Keratinocyte (primary cell): ENCODE data around the gene AGPAT2. TPM values are rescaled to one million over a fixed set of nuclear protein-coding genes. Genes with fewer than 3 reads are reported as not detected.

Experiments
- DNase-seq: peaks from one replicate; pipeline ENCODE4 v3.0.0-alpha.2; 2011; ENCODE audit warnings: low read depth, missing footprints, low spot score
- FAIRE-seq: peaks from 2 replicates; lab custom pipeline; 2011; peaks lifted over from hg19 to GRCh38; lab: Jason Lieb, UNC
- H2AFZ ChIP-seq: 2 replicates; pipeline ENCODE4 v1.6.0; 2012; ENCODE audit warnings: low read length, control low read depth, inconsistent platforms; ENCODE audit not compliant: control insufficient read depth
- H3K27ac ChIP-seq: 2 replicates; pipeline ENCODE4 v1.5.1; 2011; ENCODE audit warnings: low read length; ENCODE audit not compliant: control insufficient read depth, insufficient read depth
- H3K27me3 ChIP-seq: 3 replicates; pipeline ENCODE4 v1.6.0; 2011; ENCODE audit warnings: low read length; ENCODE audit not compliant: control insufficient read depth, insufficient read depth; ENCODE audit errors: extremely low read depth
- H3K36me3 ChIP-seq, 2 experiments: 2 replicates in 1 of 2; 3 replicates in 1 of 2; pipeline ENCODE4 v1.5.1; 2011; ENCODE audit warnings: low read length in 2 of 2, mild to moderate bottlenecking in 1 of 2; ENCODE audit not compliant: control insufficient read depth in 2 of 2, insufficient read depth in 2 of 2; ENCODE audit errors: extremely low read depth in 1 of 2
- H3K4me1 ChIP-seq: 3 replicates; pipeline ENCODE4 v1.5.1; 2011; ENCODE audit warnings: low read length; ENCODE audit not compliant: control insufficient read depth, insufficient read depth; ENCODE audit errors: extremely low read depth
- H3K4me2 ChIP-seq: 3 replicates; pipeline ENCODE4 v1.6.0; 2011; ENCODE audit warnings: low read depth, low read length; ENCODE audit not compliant: control insufficient read depth, insufficient read depth; ENCODE audit errors: extremely low read depth
- H3K4me3 ChIP-seq, 3 experiments: fragments of 200-600 bp in 1 of 3; sonication (generic) in 1 of 3; 2 replicates in 2 of 3; 3 replicates in 1 of 3; pipeline ENCODE4 v1.5.1; 2011 to 2016; ENCODE audit warnings: low read length in 3 of 3, mild to moderate bottlenecking in 3 of 3, control low read depth in 2 of 3, inconsistent platforms in 1 of 3, low read depth in 1 of 3, mixed read lengths in 1 of 3, mixed run types in 1 of 3, moderate library complexity in 1 of 3; ENCODE audit not compliant: control insufficient read depth in 2 of 3, insufficient read depth in 2 of 3; ENCODE audit errors: extremely low read depth in 1 of 3
- H3K79me2 ChIP-seq: 2 replicates; pipeline ENCODE4 v1.6.0; 2012; ENCODE audit warnings: low read length; ENCODE audit not compliant: control insufficient read depth, insufficient read depth
- H3K9ac ChIP-seq: 3 replicates; pipeline ENCODE4 v1.6.0; 2011; ENCODE audit warnings: low read length; ENCODE audit not compliant: control insufficient read depth, insufficient read depth; ENCODE audit errors: extremely low read depth
- H3K9me1 ChIP-seq: 3 replicates; pipeline ENCODE4 v1.6.0; 2011; ENCODE audit warnings: low read length; ENCODE audit not compliant: control insufficient read depth, insufficient read depth; ENCODE audit errors: extremely low read depth
- H3K9me3 ChIP-seq: 2 replicates; pipeline ENCODE4 v1.5.1; 2012; ENCODE audit warnings: low read depth, low read length; ENCODE audit not compliant: control insufficient read depth
- H4K20me1 ChIP-seq: 3 replicates; pipeline ENCODE4 v1.6.0; 2011; ENCODE audit warnings: low read length; ENCODE audit not compliant: control insufficient read depth, insufficient read depth; ENCODE audit errors: extremely low read depth
- EZH2 ChIP-seq: IDR thresholded peaks from one replicate; pipeline ENCODE4 v1.6.1; 2012; ENCODE audit warnings: inconsistent platforms, mild to moderate bottlenecking, low read length, moderate library complexity
- dilution Hi-C: fragments of 300-500 bp; cut with MboI; formaldehyde crosslinking; loops from one replicate; pipeline ENCODE4 v1.7.0; 2020; ENCODE audit warnings: low sequenced_read_pairs; ENCODE audit not compliant: extremely low pct_ligation_motif_present
- polyA plus RNA-seq, 5 experiments: library from polyadenylated mRNA; depleted of rRNA in 3 of 5; stranded (reverse) in 3 of 5; stranded (forward) in 1 of 5; unstranded in 1 of 5; fragments of >200 nt; gene quantifications; 1 replicate in 1 of 5; 2 replicates in 3 of 5; 3 replicates in 1 of 5; pipeline versions ENCODE4 v1.2.1 to v1.2.3, GENCODE V29; 2011 to 2012; ENCODE audit warnings: missing spikeins in 2 of 5, low read depth in 1 of 5, low replicate concordance in 1 of 5
- TF ChIP-seq, protein P1 (sequence below), 3 experiments: IDR thresholded peaks in 1 of 3; conservative IDR thresholded peaks in 1 of 3; optimal IDR thresholded peaks in 1 of 3; 2 replicates in 2 of 3; 3 replicates in 1 of 3; pipeline versions ENCODE3 to v1.5.1; 2011; ENCODE audit warnings: low read length in 3 of 3, mild to moderate bottlenecking in 3 of 3, moderate library complexity in 2 of 3, control low read depth in 1 of 3, inconsistent platforms in 1 of 3; ENCODE audit not compliant: insufficient read depth in 2 of 3; ENCODE audit errors: extremely low read depth in 1 of 3

AGPAT2 gene
- polyA plus RNA-seq, 1 donor (not counting 4 experiments of a cell fraction or from before 2014, with no cell fraction given) = 26.5 TPM

DNA sequence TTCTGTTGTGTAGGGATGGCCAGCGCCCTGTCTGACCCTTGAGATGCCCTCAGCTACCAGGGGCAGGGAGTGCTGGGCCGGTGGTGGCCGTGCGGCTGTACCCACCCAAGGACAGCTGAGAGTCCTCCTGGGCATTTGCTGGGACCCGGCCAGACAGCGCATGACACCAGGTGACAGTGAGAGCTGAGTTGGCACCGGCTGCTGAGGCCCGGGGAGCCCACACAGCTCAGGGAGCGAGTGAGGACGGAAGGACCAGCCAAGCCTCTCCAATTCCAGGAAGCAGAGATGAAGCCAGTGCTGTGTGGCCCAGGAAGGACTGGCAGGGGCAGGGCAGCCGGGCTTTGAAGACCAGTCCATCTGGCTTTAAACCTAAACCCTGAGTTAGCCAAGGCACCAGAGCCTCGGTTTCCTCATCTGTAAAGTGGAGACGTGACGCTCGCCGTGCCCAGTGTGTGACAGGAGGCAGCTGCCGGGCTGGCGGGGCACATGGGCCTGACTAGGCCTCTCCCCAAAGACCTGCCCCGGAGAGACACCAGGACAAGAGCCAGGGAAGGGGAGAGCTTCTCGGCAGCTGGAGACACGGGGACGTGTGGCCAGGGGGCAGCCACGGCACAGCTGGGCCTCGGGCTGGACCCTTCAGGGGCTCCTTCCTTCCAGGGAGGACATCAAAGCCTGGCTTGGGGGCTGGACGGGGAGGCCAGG is 3.0 kb upstream of the AGPAT2 start:
- Histone ChIP-seq H3K4me1 (peaks cover 27% of the 10 kb centered on the region), H3K4me2 (no peak overlapping the region)

DNA sequence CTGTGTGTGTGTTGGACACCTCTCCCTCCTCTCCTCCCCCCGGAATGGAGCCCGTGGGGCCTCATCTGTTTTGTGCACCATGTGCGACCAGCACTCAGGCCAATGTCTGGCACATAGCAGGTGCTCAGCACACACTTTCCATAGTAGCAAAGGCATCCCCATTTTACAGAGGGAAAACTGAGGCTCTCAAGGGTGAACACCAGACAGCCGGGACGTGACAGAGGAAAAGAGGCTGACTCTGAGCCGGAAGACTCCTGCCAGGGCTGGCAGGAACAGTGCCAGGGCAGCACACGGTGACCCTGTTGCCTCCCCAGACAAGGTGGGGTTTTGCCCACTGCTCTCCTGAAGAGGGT is 1.8 kb upstream of the AGPAT2 start:
- Histone ChIP-seq H3K9ac (no peak overlapping the region), H2AFZ (no peak overlapping the region), H3K27ac (no peak overlapping the region), H3K9me1 (no peaks in the 10 kb centered on the region), H3K9me3 (no peaks in the 10 kb centered on the region), H3K4me1 (peaks cover 23% of the 10 kb centered on the region), H3K4me2 (no peak overlapping the region), H3K27me3 (no peaks in the 10 kb centered on the region), H3K79me2 (peaks cover 11% of the 10 kb centered on the region), H4K20me1 (peaks cover 2% of the 10 kb centered on the region), H3K4me3 (no peak overlapping the region), H3K36me3 (no peaks in the 10 kb centered on the region)
- DNase-seq (no peak), FAIRE-seq (no peak)
- dilution Hi-C loops = no loop called here
- TF ChIP-seq, protein P1, sequence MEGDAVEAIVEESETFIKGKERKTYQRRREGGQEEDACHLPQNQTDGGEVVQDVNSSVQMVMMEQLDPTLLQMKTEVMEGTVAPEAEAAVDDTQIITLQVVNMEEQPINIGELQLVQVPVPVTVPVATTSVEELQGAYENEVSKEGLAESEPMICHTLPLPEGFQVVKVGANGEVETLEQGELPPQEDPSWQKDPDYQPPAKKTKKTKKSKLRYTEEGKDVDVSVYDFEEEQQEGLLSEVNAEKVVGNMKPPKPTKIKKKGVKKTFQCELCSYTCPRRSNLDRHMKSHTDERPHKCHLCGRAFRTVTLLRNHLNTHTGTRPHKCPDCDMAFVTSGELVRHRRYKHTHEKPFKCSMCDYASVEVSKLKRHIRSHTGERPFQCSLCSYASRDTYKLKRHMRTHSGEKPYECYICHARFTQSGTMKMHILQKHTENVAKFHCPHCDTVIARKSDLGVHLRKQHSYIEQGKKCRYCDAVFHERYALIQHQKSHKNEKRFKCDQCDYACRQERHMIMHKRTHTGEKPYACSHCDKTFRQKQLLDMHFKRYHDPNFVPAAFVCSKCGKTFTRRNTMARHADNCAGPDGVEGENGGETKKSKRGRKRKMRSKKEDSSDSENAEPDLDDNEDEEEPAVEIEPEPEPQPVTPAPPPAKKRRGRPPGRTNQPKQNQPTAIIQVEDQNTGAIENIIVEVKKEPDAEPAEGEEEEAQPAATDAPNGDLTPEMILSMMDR (optimal IDR thresholded peaks at IDR 0.05 in 1 of 3, IDR thresholded peaks at IDR 0.05 in 1 of 3, conservative IDR thresholded peaks at IDR 0.05 in 1 of 3; ENCODE audit: extremely low read depth in 1 of 3, insufficient read depth in 2 of 3, low read length in 3 of 3) = no peak
- no peak for TF ChIP-seq EZH2

More for the DNA sequence above, 3.0 kb upstream of the AGPAT2 start:
- dilution Hi-C loops = no loop called here
- FAIRE-seq (no peak), DNase-seq (no peak)
- Histone ChIP-seq H2AFZ (no peak overlapping the region), H3K9me3 (no peaks in the 10 kb centered on the region), H3K27ac (no peak overlapping the region), H3K79me2 (peaks cover 1% of the 10 kb centered on the region), H3K27me3 (peaks cover 7% of the 10 kb centered on the region), H3K36me3 (no peaks in the 10 kb centered on the region), H3K9me1 (no peaks in the 10 kb centered on the region), H4K20me1 (peaks cover 2% of the 10 kb centered on the region), H3K4me3 (no peak overlapping the region), H3K9ac (no peak overlapping the region)
- TF ChIP-seq, protein P1 (optimal IDR thresholded peaks at IDR 0.05 in 1 of 3, IDR thresholded peaks at IDR 0.05 in 1 of 3, conservative IDR thresholded peaks at IDR 0.05 in 1 of 3; ENCODE audit: extremely low read depth in 1 of 3, insufficient read depth in 2 of 3, low read length in 3 of 3) = no peak
- TF ChIP-seq EZH2 = no peak
